Measurements from ENCODE around the gene SHISA9. TPM values are rescaled to one million over a fixed set of nuclear protein-coding genes. Genes with fewer than 3 reads are reported as not detected.

The SHISA9 gene
- total RNA-seq, 1 experiment from 2014 or later = not detected

GRCh38 chr16:13060932-13061331, 159.5 kb downstream of the SHISA9 start:
- H3K36me3 ChIP-seq (ENCODE audit: insufficient read depth, low read length) = no peaks in the 10 kb centered on the region
- no peaks in the 10 kb centered on the region for H3K79me2 ChIP-seq (ENCODE audit: low read length)
- no peaks in the 10 kb centered on the region for H4K20me1 ChIP-seq (ENCODE audit: insufficient read depth, low read depth, low read length)
- H3K9ac ChIP-seq (ENCODE audit: low read length) = no peak overlapping the region
- H3K9me2 ChIP-seq (replicated peaks; ENCODE audit: insufficient read depth, low read length) = no peaks in the 10 kb centered on the region
- no peak overlapping the region for H3K4me2 ChIP-seq (ENCODE audit: low read depth, low read length, poor library complexity, severe bottlenecking)
- DNase-seq = no peak
- no peaks in the 10 kb centered on the region for H3K27me3 ChIP-seq (ENCODE audit: low read length)
- H3K27ac ChIP-seq (ENCODE audit: low read length) = no peak overlapping the region
- H3K9me3 ChIP-seq (ENCODE audit: low read length) = no peaks in the 10 kb centered on the region
- H3K4me3 ChIP-seq (ENCODE audit: low read length) = no peak overlapping the region
- no peak overlapping the region for H2AFZ ChIP-seq (ENCODE audit: low read length)
- H3K4me1 ChIP-seq (ENCODE audit: low read length) = no peaks in the 10 kb centered on the region

- H4K20me1 ChIP-seq (ENCODE audit: insufficient read depth, low read depth, low read length) = no peaks in the 10 kb centered on the region
- peaks cover 3% of the 10 kb centered on the region; the same call in 1 of the 2 replicates for H3K9me3 ChIP-seq (ENCODE audit: low read length)
- DNase-seq = no peak
- H3K9ac ChIP-seq (ENCODE audit: low read length) = no peak overlapping the region
- H3K79me2 ChIP-seq (ENCODE audit: low read length) = no peaks in the 10 kb centered on the region
- no peaks in the 10 kb centered on the region for H3K27me3 ChIP-seq (ENCODE audit: low read length)
- no peak overlapping the region for H3K4me2 ChIP-seq (ENCODE audit: low read depth, low read length, poor library complexity, severe bottlenecking)
- H3K4me3 ChIP-seq (ENCODE audit: low read length) = no peak overlapping the region
- H3K27ac ChIP-seq (ENCODE audit: low read length) = no peak overlapping the region
- no peaks in the 10 kb centered on the region for H3K36me3 ChIP-seq (ENCODE audit: insufficient read depth, low read length)
- no peaks in the 10 kb centered on the region for H3K4me1 ChIP-seq (ENCODE audit: low read length)
- H2AFZ ChIP-seq (ENCODE audit: low read length) = no peak overlapping the region
- no peaks in the 10 kb centered on the region for H3K9me2 ChIP-seq (replicated peaks; ENCODE audit: insufficient read depth, low read length)
Measured at GRCh38 chr16:13061691-13062090, 160.3 kb downstream of the SHISA9 start.

- no peak overlapping the region for H3K9ac ChIP-seq (ENCODE audit: low read length)
- no peak overlapping the region for H3K4me2 ChIP-seq (ENCODE audit: low read depth, low read length, poor library complexity, severe bottlenecking)
- H3K79me2 ChIP-seq (ENCODE audit: low read length) = no peaks in the 10 kb centered on the region
- DNase-seq = no peak
- H3K9me2 ChIP-seq (replicated peaks; ENCODE audit: insufficient read depth, low read length) = no peaks in the 10 kb centered on the region
- H3K9me3 ChIP-seq (ENCODE audit: low read length) = peaks cover 3% of the 10 kb centered on the region; the same call in 1 of the 2 replicates
- no peak overlapping the region for H3K27ac ChIP-seq (ENCODE audit: low read length)
- H3K36me3 ChIP-seq (ENCODE audit: insufficient read depth, low read length) = no peaks in the 10 kb centered on the region
- H4K20me1 ChIP-seq (ENCODE audit: insufficient read depth, low read depth, low read length) = no peaks in the 10 kb centered on the region
- no peaks in the 10 kb centered on the region for H3K4me1 ChIP-seq (ENCODE audit: low read length)
- no peak overlapping the region for H2AFZ ChIP-seq (ENCODE audit: low read length)
- no peak overlapping the region for H3K4me3 ChIP-seq (ENCODE audit: low read length)
- H3K27me3 ChIP-seq (ENCODE audit: low read length) = no peaks in the 10 kb centered on the region
Measured at GRCh38 chr16:13062219-13062618, 160.8 kb downstream of the SHISA9 start.

GRCh38 chr16:13063457-13063856, 162.1 kb downstream of the SHISA9 start:
- Histone ChIP-seq H2AFZ (ENCODE audit: low read length) (no peak overlapping the region), H3K9me2 (replicated peaks; ENCODE audit: insufficient read depth, low read length) (no peaks in the 10 kb centered on the region), H4K20me1 (ENCODE audit: insufficient read depth, low read depth, low read length) (no peaks in the 10 kb centered on the region), H3K36me3 (ENCODE audit: insufficient read depth, low read length) (no peaks in the 10 kb centered on the region), H3K4me2 (ENCODE audit: low read depth, low read length, poor library complexity, severe bottlenecking) (no peak overlapping the region), H3K9me3 (ENCODE audit: low read length) (peaks cover 7% of the 10 kb centered on the region; the same call in 1 of the 2 replicates), H3K79me2 (ENCODE audit: low read length) (no peaks in the 10 kb centered on the region), H3K27ac (ENCODE audit: low read length) (no peak overlapping the region), H3K9ac (ENCODE audit: low read length) (no peak overlapping the region), H3K4me1 (ENCODE audit: low read length) (no peaks in the 10 kb centered on the region), H3K4me3 (ENCODE audit: low read length) (no peak overlapping the region), H3K27me3 (ENCODE audit: low read length) (no peaks in the 10 kb centered on the region)
- no peak for DNase-seq

- H3K4me3 ChIP-seq (ENCODE audit: low read length) = no peak overlapping the region
- H4K20me1 ChIP-seq (ENCODE audit: insufficient read depth, low read depth, low read length) = no peaks in the 10 kb centered on the region
- H2AFZ ChIP-seq (ENCODE audit: low read length) = no peak overlapping the region
- no peaks in the 10 kb centered on the region for H3K9me2 ChIP-seq (replicated peaks; ENCODE audit: insufficient read depth, low read length)
- H3K27ac ChIP-seq (ENCODE audit: low read length) = no peak overlapping the region
- no peak overlapping the region for H3K9ac ChIP-seq (ENCODE audit: low read length)
- no peaks in the 10 kb centered on the region for H3K4me1 ChIP-seq (ENCODE audit: low read length)
- no peak overlapping the region for H3K4me2 ChIP-seq (ENCODE audit: low read depth, low read length, poor library complexity, severe bottlenecking)
- H3K36me3 ChIP-seq (ENCODE audit: insufficient read depth, low read length) = no peaks in the 10 kb centered on the region
- peaks cover 16% of the 10 kb centered on the region for H3K9me3 ChIP-seq (ENCODE audit: low read length)
- no peak for DNase-seq
- no peaks in the 10 kb centered on the region for H3K79me2 ChIP-seq (ENCODE audit: low read length)
- H3K27me3 ChIP-seq (ENCODE audit: low read length) = no peaks in the 10 kb centered on the region
Measured at GRCh38 chr16:13064821-13065220, 163.4 kb downstream of the SHISA9 start.

- Histone ChIP-seq H3K4me3 (ENCODE audit: low read length) (no peak overlapping the region), H3K27me3 (ENCODE audit: low read length) (no peaks in the 10 kb centered on the region), H3K79me2 (ENCODE audit: low read length) (no peaks in the 10 kb centered on the region), H3K9ac (ENCODE audit: low read length) (no peak overlapping the region), H3K4me2 (ENCODE audit: low read depth, low read length, poor library complexity, severe bottlenecking) (no peak overlapping the region), H3K9me3 (ENCODE audit: low read length) (peaks cover 16% of the 10 kb centered on the region), H3K4me1 (ENCODE audit: low read length) (no peaks in the 10 kb centered on the region), H2AFZ (ENCODE audit: low read length) (no peak overlapping the region), H3K36me3 (ENCODE audit: insufficient read depth, low read length) (no peaks in the 10 kb centered on the region), H4K20me1 (ENCODE audit: insufficient read depth, low read depth, low read length) (no peaks in the 10 kb centered on the region), H3K27ac (ENCODE audit: low read length) (no peak overlapping the region), H3K9me2 (replicated peaks; ENCODE audit: insufficient read depth, low read length) (no peaks in the 10 kb centered on the region)
- DNase-seq = no peak
Measured at GRCh38 chr16:13067648-13068047, 166.2 kb downstream of the SHISA9 start.

GRCh38 chr16:13068912-13069583, 167.7 kb downstream of the SHISA9 start:
- Histone ChIP-seq H3K79me2 (ENCODE audit: low read length) (no peaks in the 10 kb centered on the region), H3K27me3 (ENCODE audit: low read length) (no peaks in the 10 kb centered on the region), H4K20me1 (ENCODE audit: insufficient read depth, low read depth, low read length) (no peaks in the 10 kb centered on the region), H3K9ac (ENCODE audit: low read length) (no peak overlapping the region), H3K4me3 (ENCODE audit: low read length) (no peak overlapping the region), H2AFZ (ENCODE audit: low read length) (no peak overlapping the region), H3K36me3 (ENCODE audit: insufficient read depth, low read length) (no peaks in the 10 kb centered on the region), H3K27ac (ENCODE audit: low read length) (no peak overlapping the region), H3K9me3 (ENCODE audit: low read length) (peaks cover 16% of the 10 kb centered on the region), H3K4me2 (ENCODE audit: low read depth, low read length, poor library complexity, severe bottlenecking) (no peak overlapping the region), H3K9me2 (replicated peaks; ENCODE audit: insufficient read depth, low read length) (no peaks in the 10 kb centered on the region), H3K4me1 (ENCODE audit: low read length) (no peaks in the 10 kb centered on the region)
- DNase-seq = no peak

- no peak overlapping the region for H3K9ac ChIP-seq (ENCODE audit: low read length)
- H3K27ac ChIP-seq (ENCODE audit: low read length) = no peak overlapping the region
- H3K4me2 ChIP-seq (ENCODE audit: low read depth, low read length, poor library complexity, severe bottlenecking) = no peak overlapping the region
- no peak for DNase-seq
- H4K20me1 ChIP-seq (ENCODE audit: insufficient read depth, low read depth, low read length) = no peaks in the 10 kb centered on the region
- H2AFZ ChIP-seq (ENCODE audit: low read length) = no peak overlapping the region
- H3K4me1 ChIP-seq (ENCODE audit: low read length) = no peaks in the 10 kb centered on the region
- no peaks in the 10 kb centered on the region for H3K79me2 ChIP-seq (ENCODE audit: low read length)
- H3K9me2 ChIP-seq (replicated peaks; ENCODE audit: insufficient read depth, low read length) = no peaks in the 10 kb centered on the region
- H3K9me3 ChIP-seq (ENCODE audit: low read length) = peaks cover 16% of the 10 kb centered on the region
- H3K27me3 ChIP-seq (ENCODE audit: low read length) = no peaks in the 10 kb centered on the region
- no peak overlapping the region for H3K4me3 ChIP-seq (ENCODE audit: low read length)
- H3K36me3 ChIP-seq (ENCODE audit: insufficient read depth, low read length) = no peaks in the 10 kb centered on the region
Measured at GRCh38 chr16:13070268-13070667, 168.9 kb downstream of the SHISA9 start.

Measured in Karpas-422 (cell line).